ENCODE measurements around the gene KL. TPM values are rescaled to one million over a fixed set of nuclear protein-coding genes. Genes with fewer than 3 reads are reported as not detected.

Gene KL
- total RNA-seq, result not detected
- polyA plus RNA-seq (2013, experiment 1 of 2), result 0.15 TPM
- polyA plus RNA-seq (2013, experiment 2 of 2), result 0.11 TPM
- total RNA-seq, result 0 to 2.5 (median 0.53) reads per million in 172 experiments

GRCh38 chr13:33016414-33017322 lies at the start of gene KL:
Gene KL, plus strand, starts transcription at chr13:33016423. Its CDS starts 18 bp downstream, at chr13:33016441.
- H3K4me1 ChIP-seq (ENCODE audit: insufficient read depth, low read length), result peaks cover 18% of the 10 kb centered on the region
- peaks cover 34 to 71% of the 10 kb centered on the region in 2 experiments for H3K27me3 ChIP-seq (ENCODE audit: control insufficient read depth in 1 of 2, insufficient read depth in 2 of 2, low read length in 2 of 2)
- no peak within 1 kb of the TSS for H3K27ac Mint-ChIP-seq
- no peak for TF ChIP-seq CTCF (IDR thresholded peaks at IDR 0.05)
- no peak within 1 kb of the TSS for H3K27ac ChIP-seq (ENCODE audit: low read depth in 1 of 2, low read length in 2 of 2)
- ChIA-PET CTCF (no interaction called here), POLR2A (no interaction called here)
- no peaks in the 10 kb centered on the region for H3K9me3 Mint-ChIP-seq
- H3K4me3 Mint-ChIP-seq, result peak within 1 kb of the TSS; percentile 73
- H3K4me3 ChIP-seq (ENCODE audit: low read length), result peak within 1 kb of the TSS; percentile 34
- intact Hi-C loops (cut with DNase I, micrococcal nuclease), result no loop called here
- H3K36me3 ChIP-seq (ENCODE audit: insufficient read depth, low read length), result no peaks in the 10 kb centered on the region
- peak in 4 of 14 experiments; percentile 1 to 28 (median 16) for DNase-seq
- H3K27me3 Mint-ChIP-seq, result peaks cover 79% of the 10 kb centered on the region
- no peak for ATAC-seq (ENCODE audit: poor library complexity)
- H3K4me1 Mint-ChIP-seq (ENCODE audit: low read depth), result peaks cover 11% of the 10 kb centered on the region
- H3K9me3 ChIP-seq (ENCODE audit: control insufficient read depth in 1 of 2, insufficient read depth in 1 of 2, low read length in 2 of 2), result peaks cover 0 to 4% of the 10 kb centered on the region in 2 experiments
- H3K36me3 Mint-ChIP-seq (ENCODE audit: low read depth), result no peaks in the 10 kb centered on the region

DNA sequence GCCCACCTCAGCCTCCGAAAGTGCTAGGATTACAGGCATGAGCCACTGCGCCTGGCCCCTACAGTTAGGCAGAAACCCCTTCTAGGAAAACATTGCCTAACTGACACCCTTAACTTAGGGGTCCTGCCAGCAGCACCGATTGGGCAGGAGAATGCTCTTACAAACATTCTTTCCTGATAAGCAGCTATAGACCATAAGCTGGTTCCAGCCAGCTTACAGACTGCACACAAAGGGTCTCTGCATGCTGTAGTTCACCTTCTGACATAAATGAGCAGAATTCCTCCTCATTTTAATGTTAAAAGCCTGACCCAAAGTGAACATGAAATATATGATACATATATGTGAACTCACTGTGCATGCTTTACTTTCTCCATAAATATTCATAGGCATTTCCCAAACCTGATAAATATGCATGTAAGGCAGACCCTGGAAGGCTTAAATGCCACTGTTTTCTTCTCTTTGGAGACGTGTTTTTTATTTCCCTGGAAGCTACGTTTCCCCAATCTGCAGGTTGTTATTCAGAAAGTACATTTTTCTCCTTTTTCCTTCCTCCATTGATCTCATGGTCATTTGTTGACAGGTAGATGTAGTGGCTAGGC lies 48.5 kb upstream of the KL start:
- H3K27ac ChIP-seq (ENCODE audit: low read depth in 1 of 2, low read length in 2 of 2), result no peak overlapping the region
- Mint-ChIP-seq H3K4me1 (ENCODE audit: low read depth) (no peaks in the 10 kb centered on the region), H3K4me3 (no peak overlapping the region), H3K27ac (no peak overlapping the region), H3K36me3 (ENCODE audit: low read depth) (no peaks in the 10 kb centered on the region), H3K9me3 (no peaks in the 10 kb centered on the region), H3K27me3 (no peaks in the 10 kb centered on the region)
- no peak overlapping the region for H3K4me3 ChIP-seq (ENCODE audit: low read length)
- intact Hi-C loops (cut with DNase I, micrococcal nuclease), result no loop called here
- H3K36me3 ChIP-seq (ENCODE audit: insufficient read depth, low read length), result no peaks in the 10 kb centered on the region
- H3K9me3 ChIP-seq (ENCODE audit: control insufficient read depth in 1 of 2, insufficient read depth in 1 of 2, low read length in 2 of 2), result peaks cover 0 to 3% of the 10 kb centered on the region in 2 experiments
- ChIA-PET CTCF (no interaction called here), POLR2A (no interaction called here)
- no peaks in the 10 kb centered on the region for H3K4me1 ChIP-seq (ENCODE audit: insufficient read depth, low read length)
- no peak for TF ChIP-seq CTCF (IDR thresholded peaks at IDR 0.05)
- H3K27me3 ChIP-seq (ENCODE audit: control insufficient read depth in 1 of 2, insufficient read depth in 2 of 2, low read length in 2 of 2), result peaks cover 0 to 3% of the 10 kb centered on the region in 2 experiments
- DNase-seq, result no peak
- no peak for ATAC-seq (ENCODE audit: poor library complexity)

- no peaks in the 10 kb centered on the region for H3K4me1 ChIP-seq (ENCODE audit: insufficient read depth, low read length)
- ATAC-seq (ENCODE audit: poor library complexity) (no peak), DNase-seq (no peak)
- Mint-ChIP-seq H3K4me1 (ENCODE audit: low read depth) (no peaks in the 10 kb centered on the region), H3K4me3 (no peak overlapping the region), H3K36me3 (ENCODE audit: low read depth) (no peaks in the 10 kb centered on the region), H3K27ac (no peak overlapping the region), H3K9me3 (no peaks in the 10 kb centered on the region), H3K27me3 (no peaks in the 10 kb centered on the region)
- intact Hi-C loops (cut with DNase I, micrococcal nuclease), result no loop called here
- CTCF ChIA-PET, result no interaction called here
- no peak for TF ChIP-seq CTCF (IDR thresholded peaks at IDR 0.05)
- no peak overlapping the region for H3K4me3 ChIP-seq (ENCODE audit: low read length)
- POLR2A ChIA-PET, result no interaction called here
- H3K9me3 ChIP-seq (ENCODE audit: control insufficient read depth in 1 of 2, insufficient read depth in 1 of 2, low read length in 2 of 2), result peaks cover 0 to 3% of the 10 kb centered on the region in 2 experiments
- peaks cover 0 to 3% of the 10 kb centered on the region in 2 experiments for H3K27me3 ChIP-seq (ENCODE audit: control insufficient read depth in 1 of 2, insufficient read depth in 2 of 2, low read length in 2 of 2)
- no peaks in the 10 kb centered on the region for H3K36me3 ChIP-seq (ENCODE audit: insufficient read depth, low read length)
- H3K27ac ChIP-seq (ENCODE audit: low read depth in 1 of 2, low read length in 2 of 2), result no peak overlapping the region
Observed at GRCh38 chr13:32968316-32968715, 47.9 kb upstream of the KL start.
